GM12878 (cell line): ENCODE results near the gene ASB7. TPM values are rescaled to one million over a fixed set of nuclear protein-coding genes. Genes with fewer than 3 reads are reported as not detected.

ENCODE experiments used
- polyA plus RNA-seq, 11 experiments: library from polyadenylated mRNA; depleted of rRNA in 4 of 11; unstranded in 6 of 11; stranded (reverse) in 5 of 11; fragments of >200 nt; fragmentation: Nextera tagmentation in 4 of 11; fragmentation: Illumina TruSeq in 1 of 11; extraction: Ambion mirVana in 4 of 11; extraction: Trizol in 1 of 11; gene quantifications; 1 replicate in 1 of 11; 2 replicates in 10 of 11; pipeline versions ENCODE4 v1.2.1 to v1.2.3, GENCODE V29; 2011 to 2016; ENCODE audit warnings: inconsistent platforms in 2 of 11, missing spikeins in 2 of 11, low read depth in 1 of 11
- small RNA-seq: library from RNA; depleted of rRNA; stranded (forward); fragments of <200 nt; gene quantifications from one replicate; pipeline ENCODE3, GENCODE V24; 2014
- total RNA-seq, 4 experiments: library from RNA; depleted of rRNA in 3 of 4; stranded (reverse); fragments of >200 nt in 3 of 4; fragmentation: Illumina TruSeq in 1 of 4; extraction: Trizol in 1 of 4; gene quantifications; 2 replicates each; pipeline versions ENCODE4 v1.2.1 to v1.2.3, GENCODE V29; 2013 to 2021

The ASB7 gene
- total and polyA plus RNA-seq, 10 of the 15 experiments (the other 5 are each of a cell fraction or from before 2014, with no cell fraction given) = 2.7 to 13.9 (median 8.6) TPM

Small RNA genes within 50 kb of the gene (small RNA-seq; reads per million reads assigned to genes)
- not detected for gene RF00019
- not detected for gene RNU6-181P

Other genes starting within 250 kb of the ASB7 start
- gene CERS3, start 73.6 kb upstream of the ASB7 start, total RNA-seq (2014; rRNA removed) = not detected in 2 replicates
- gene CERS3, start 73.6 kb upstream of the ASB7 start, total RNA-seq (2014; rRNA removed; fragmentation: Illumina TruSeq; extraction: Trizol) = not detected in 2 replicates
- gene CERS3, start 73.6 kb upstream of the ASB7 start, total RNA-seq (2021) = not detected in 2 replicates
- gene CERS3, start 73.6 kb upstream of the ASB7 start, polyA plus RNA-seq (2011; rRNA removed) = not detected in 2 replicates
- gene CERS3, start 73.6 kb upstream of the ASB7 start, polyA plus RNA-seq (2014; fragmentation: Illumina TruSeq; extraction: Trizol) = not detected in 2 replicates
- not detected for gene CERS3, start 73.6 kb upstream of the ASB7 start, polyA plus RNA-seq (2014; fragmentation: Nextera tagmentation; extraction: Ambion mirVana)
- not detected in 2 replicates for gene CERS3, start 73.6 kb upstream of the ASB7 start, polyA plus RNA-seq (2014; rRNA removed)
- gene CERS3, start 73.6 kb upstream of the ASB7 start, polyA plus RNA-seq (2016; fragmentation: Nextera tagmentation; extraction: Ambion mirVana) = not detected
- 19.9 and 21.8 TPM in 2 replicates for gene LINS1, start 405 bp upstream of the ASB7 start, total RNA-seq (2014; rRNA removed)
- gene LINS1, start 405 bp upstream of the ASB7 start, total RNA-seq (2014; rRNA removed; fragmentation: Illumina TruSeq; extraction: Trizol) = 18.2 and 19.9 TPM in 2 replicates
- 13.5 and 14.7 TPM in 2 replicates for gene LINS1, start 405 bp upstream of the ASB7 start, total RNA-seq (2021)
- gene LINS1, start 405 bp upstream of the ASB7 start, polyA plus RNA-seq (2011; rRNA removed) = 33.1 and 39.4 TPM in 2 replicates
- 23.6 and 29.7 TPM in 2 replicates for gene LINS1, start 405 bp upstream of the ASB7 start, polyA plus RNA-seq (2014; fragmentation: Illumina TruSeq; extraction: Trizol)
- 10 to 100 TPM; 15.1 to 28.4 TPM for gene LINS1, start 405 bp upstream of the ASB7 start, polyA plus RNA-seq (2014; fragmentation: Nextera tagmentation; extraction: Ambion mirVana)
- gene LINS1, start 405 bp upstream of the ASB7 start, polyA plus RNA-seq (2014; rRNA removed) = 16.1 and 18.0 TPM in 2 replicates
- gene LINS1, start 405 bp upstream of the ASB7 start, polyA plus RNA-seq (2016; fragmentation: Nextera tagmentation; extraction: Ambion mirVana) = 10 to 100 TPM; 20.6 to 22.6 TPM